CD4-positive, alpha-beta T cell treated with Interleukin-21 for 1 hour (primary cell): Measurements from ENCODE around the gene CHRNB2.

Source experiments
- DNase-seq: peaks from one replicate; pipeline ENCODE4 v3.0.0-alpha.2; 2020

The CHRNB2 gene

GRCh38 chr1:154581766-154582165, 14.2 kb downstream of the CHRNB2 start:
- no peak for DNase-seq

- no peak for DNase-seq
Observed at GRCh38 chr1:154582885-154583284, 15.3 kb downstream of the CHRNB2 start.

- no peak for DNase-seq
Observed at GRCh38 chr1:154583773-154584172, 16.2 kb downstream of the CHRNB2 start.

- DNase-seq: no peak
Observed at GRCh38 chr1:154584267-154584994, 16.9 kb downstream of the CHRNB2 start.

- DNase-seq: no peak
Observed at GRCh38 chr1:154586231-154586630, 18.7 kb downstream of the CHRNB2 start.

GRCh38 chr1:154586641-154587040, 19.1 kb downstream of the CHRNB2 start:
- no peak for DNase-seq

GRCh38 chr1:154589780-154590179, 22.2 kb downstream of the CHRNB2 start:
- no peak for DNase-seq

- DNase-seq: no peak
Observed at GRCh38 chr1:154590756-154591155, 23.2 kb downstream of the CHRNB2 start.

GRCh38 chr1:154591206-154591605, 23.6 kb downstream of the CHRNB2 start:
- no peak for DNase-seq

- DNase-seq: no peak
Observed at GRCh38 chr1:154593390-154593789, 25.8 kb downstream of the CHRNB2 start.

- no peak for DNase-seq
Observed at GRCh38 chr1:154594811-154595210, 27.2 kb downstream of the CHRNB2 start.

- DNase-seq: no peak
Observed at GRCh38 chr1:154595621-154596020, 28.0 kb downstream of the CHRNB2 start.

- no peak for DNase-seq
Observed at GRCh38 chr1:154598871-154599635, 31.5 kb downstream of the CHRNB2 start.

GRCh38 chr1:154599658-154600057, 32.1 kb downstream of the CHRNB2 start:
- DNase-seq: no peak

GRCh38 chr1:154603317-154603716, 35.7 kb downstream of the CHRNB2 start:
- DNase-seq: no peak

GRCh38 chr1:154605534-154605933, 38.0 kb downstream of the CHRNB2 start:
- DNase-seq: no peak

GRCh38 chr1:154607106-154607608, 39.6 kb downstream of the CHRNB2 start:
- DNase-seq: peak; percentile 25

- DNase-seq: peak; percentile 97
Observed at GRCh38 chr1:154607609-154608396, 40.2 kb downstream of the CHRNB2 start, which contains the start of gene ADAR. ADAR (minus strand) TSS chr1:154608186; CDS start chr1:154608006, 180 bp downstream.

- DNase-seq: peak; percentile 52
Observed at GRCh38 chr1:154608397-154609270, 41.1 kb downstream of the CHRNB2 start.

- DNase-seq: peak; percentile 76
Observed at GRCh38 chr1:154609398-154610380, 42.1 kb downstream of the CHRNB2 start.
